B cell (primary cell): ENCODE results near the gene MYO18A. TPM values are rescaled to one million over a fixed set of nuclear protein-coding genes. Genes with fewer than 3 reads are reported as not detected.

Experiments used
- ATAC-seq: fragments of 200-7000 bp; cut with Tn5 transposase; one replicate; pipeline ENCODE4 v1.10.0; 2021; ENCODE audit warnings: low read depth, mild to moderate bottlenecking, moderate number of reproducible peaks, moderate library complexity
- CTCF ChIA-PET: fragments of 350-600 bp; sonication (Branson Sonifier 250); formaldehyde crosslinking; loops from one replicate; lab custom pipeline; 2021; ENCODE audit warnings: antibody characterized with exemption, inconsistent platforms; lab: Charles Lee
- POLR2A ChIA-PET: fragments of 350-600 bp; sonication (Branson Sonifier 250); formaldehyde crosslinking; loops from one replicate; lab custom pipeline; 2021; ENCODE audit warnings: antibody characterized with exemption; lab: Charles Lee
- DNase-seq: peaks from one replicate; pipeline ENCODE4 v3.0.0; 2013
- H2AFZ ChIP-seq: 2 replicates; pipeline ENCODE4 v1.6.1; 2012; ENCODE audit warnings: mild to moderate bottlenecking, low read depth, low read length; ENCODE audit not compliant: insufficient read depth, poor library complexity, severe bottlenecking
- H3K27ac ChIP-seq, 2 donors: 1 replicate in 1 of 2; 2 replicates in 1 of 2; pipeline ENCODE4 v1.5.1; 2012 to 2013; ENCODE audit warnings: low read length in 2 of 2, mild to moderate bottlenecking in 2 of 2, moderate library complexity in 1 of 2
- H3K27me3 ChIP-seq, 4 experiments: fragments of 200-600 bp in 1 of 4; sonication (generic) in 1 of 4; replicated peaks in 1 of 4; 1 replicate in 2 of 4; 2 replicates in 2 of 4; pipeline versions ENCODE4 v1.6.1 to v1.7.0; 2013 to 2016; ENCODE audit warnings: low read length in 3 of 4, mild to moderate bottlenecking in 2 of 4, mixed read lengths in 1 of 4, moderate library complexity in 1 of 4; ENCODE audit not compliant: insufficient read depth in 4 of 4, control insufficient read depth in 3 of 4; ENCODE audit errors: control extremely low read depth in 1 of 4
- H3K36me3 ChIP-seq, 2 experiments: replicated peaks in 1 of 2; 1 replicate in 1 of 2; 2 replicates in 1 of 2; pipeline versions ENCODE4 v1.6.1 to v1.7.1; 2013; ENCODE audit warnings: low read length in 1 of 2; ENCODE audit not compliant: insufficient read depth in 2 of 2, control insufficient read depth in 1 of 2; ENCODE audit errors: control extremely low read depth in 1 of 2, extremely low read depth in 1 of 2
- H3K4me1 ChIP-seq, 2 donors: fragments of 200-600 bp in 1 of 2; sonication (generic) in 1 of 2; 1 replicate in 1 of 2; 2 replicates in 1 of 2; pipeline versions ENCODE4 v1.5.1 to v1.6.1; 2013 to 2017; ENCODE audit warnings: low read length in 2 of 2; ENCODE audit not compliant: control insufficient read depth in 2 of 2, insufficient read depth in 2 of 2
- H3K4me2 ChIP-seq: replicated peaks from 2 replicates; pipeline ENCODE3; 2012; ENCODE audit warnings: mild to moderate bottlenecking, low read depth, low read length; ENCODE audit not compliant: poor library complexity, severe bottlenecking
- H3K4me3 ChIP-seq, 5 experiments: fragments of 200-600 bp in 1 of 5; sonication (generic) in 1 of 5; 1 replicate in 3 of 5; 2 replicates in 2 of 5; pipeline versions ENCODE4 v1.5.1 to v1.7.0; 2011 to 2016; ENCODE audit warnings: low read length in 4 of 5, mild to moderate bottlenecking in 4 of 5, low read depth in 2 of 5, control low read depth in 1 of 5, moderate library complexity in 1 of 5; ENCODE audit not compliant: insufficient read depth in 1 of 5; ENCODE audit errors: control extremely low read depth in 1 of 5, extremely low read depth in 1 of 5
- H3K79me2 ChIP-seq: fragments of 200-600 bp; sonication (generic); one replicate; pipeline ENCODE4 v1.6.0; 2016; ENCODE audit warnings: low read length; ENCODE audit not compliant: control insufficient read depth, insufficient read depth
- H3K9ac ChIP-seq: fragments of 200-600 bp; sonication (generic); 2 replicates; pipeline ENCODE4 v1.6.1; 2017; ENCODE audit warnings: mild to moderate bottlenecking, low read length, moderate library complexity
- H3K9me3 ChIP-seq, 3 donors: one replicate each; pipeline versions ENCODE4 v1.6.1 to v1.7.1; 2013; ENCODE audit warnings: low read length in 2 of 3; ENCODE audit not compliant: control insufficient read depth in 2 of 3, insufficient read depth in 1 of 3; ENCODE audit errors: control extremely low read depth in 1 of 3
- H4K20me1 ChIP-seq: 2 replicates; pipeline ENCODE4 v1.6.0; 2012; ENCODE audit warnings: mild to moderate bottlenecking, low read length; ENCODE audit not compliant: insufficient read depth, control insufficient read depth, poor library complexity, severe bottlenecking
- H3K27ac Mint-ChIP-seq: one replicate; pipeline ENCODE4 v1.8.0; 2021; ENCODE audit warnings: mixed read lengths
- H3K27me3 Mint-ChIP-seq: one replicate; pipeline ENCODE4 v1.8.0; 2021; ENCODE audit warnings: mixed read lengths
- H3K4me1 Mint-ChIP-seq: one replicate; pipeline ENCODE4 v1.8.0; 2021; ENCODE audit warnings: mixed read lengths
- H3K4me3 Mint-ChIP-seq: one replicate; pipeline ENCODE4 v1.8.0; 2021; ENCODE audit warnings: mixed read lengths
- H3K9me3 Mint-ChIP-seq: one replicate; pipeline ENCODE4 v1.8.0; 2022; ENCODE audit warnings: mixed read lengths; ENCODE audit not compliant: insufficient read depth
- EZH2 ChIP-seq: IDR thresholded peaks from 2 replicates; pipeline ENCODE4 v1.6.1; 2012; ENCODE audit warnings: borderline replicate concordance, low read depth, mild to moderate bottlenecking, moderate library complexity, low read length; ENCODE audit not compliant: insufficient read depth, poor library complexity, severe bottlenecking
- WGBS: methylation state at CpG from one replicate; pipeline ENCODE4 v1.1.5; 2013; ENCODE audit warnings: missing lambda C conversion rate; ENCODE audit not compliant: insufficient coverage; 5-methylcytosine and 5-hydroxymethylcytosine counted together
- intact Hi-C: fragments of 100-400 bp; cut with micrococcal nuclease; formaldehyde crosslinking; loops from one replicate; pipeline ENCODE4 v1.10.0; 2022
- polyA plus RNA-seq: library from polyadenylated mRNA; depleted of rRNA; stranded (reverse); fragments of >200 nt; gene quantifications from 2 replicates; pipeline ENCODE4 v1.2.3, GENCODE V29; 2012
- total RNA-seq, 2 donors: library from RNA; stranded (reverse); fragments of 120-200 nt in 1 of 2; gene quantifications; 1 replicate in 1 of 2; 2 replicates in 1 of 2; pipeline versions ENCODE4 v1.2.3 to v1.2.4, GENCODE V29; 2013 to 2022
- TF ChIP-seq, protein P1 (sequence below): fragments of 200-600 bp; IDR thresholded peaks from one replicate; pipeline ENCODE4 v1.8.0; 2022; ENCODE audit warnings: antibody characterized with exemption, mild to moderate bottlenecking

MYO18A gene
- total and polyA plus RNA-seq, 2 donors (not counting 1 experiment from before 2014, with no cell fraction given): 72.2 to 155 TPM

DNA sequence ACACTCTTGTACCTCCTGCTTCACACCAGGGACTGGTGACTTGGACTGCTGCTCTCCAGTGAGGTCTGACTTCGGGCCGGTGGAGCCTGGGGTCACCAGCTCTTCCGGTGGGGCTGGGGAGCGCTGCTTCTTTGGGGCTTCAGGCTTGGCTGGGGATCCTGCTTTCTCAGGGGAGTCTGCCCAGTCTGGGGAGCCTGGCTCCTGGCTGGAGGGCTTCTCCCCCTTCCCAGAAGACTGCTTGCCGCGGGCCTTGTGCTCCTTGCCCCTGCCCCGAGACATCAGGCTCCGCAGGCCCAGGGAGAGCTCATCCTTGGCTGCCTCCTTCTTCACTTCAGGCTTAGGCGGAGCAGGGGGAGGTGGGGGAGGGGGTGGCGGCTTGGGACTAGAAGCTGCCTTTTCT lies 52.4 kb downstream of the MYO18A start:
- H3K27me3 Mint-ChIP-seq: no peaks in the 10 kb centered on the region
- Histone ChIP-seq H3K36me3 (peaks cover 0 to 61% of the 10 kb centered on the region in 2 experiments), H3K4me3 (no peak overlapping the region), H3K9ac (no peak overlapping the region), H3K4me2 (no peak overlapping the region), H3K27ac (no peak overlapping the region), H3K4me1 (peaks cover 0 to 9% of the 10 kb centered on the region in 2 donors), H3K27me3 (no peaks in the 10 kb centered on the region), H3K9me3 (no peaks in the 10 kb centered on the region), H4K20me1 (peaks cover 94% of the 10 kb centered on the region), H3K79me2 (peaks cover 90% of the 10 kb centered on the region), H2AFZ (no peak overlapping the region)
- H3K4me3 Mint-ChIP-seq: no peak overlapping the region
- intact Hi-C loops: no loop called here
- H3K27ac Mint-ChIP-seq: no peak overlapping the region
- TF ChIP-seq, protein P1, sequence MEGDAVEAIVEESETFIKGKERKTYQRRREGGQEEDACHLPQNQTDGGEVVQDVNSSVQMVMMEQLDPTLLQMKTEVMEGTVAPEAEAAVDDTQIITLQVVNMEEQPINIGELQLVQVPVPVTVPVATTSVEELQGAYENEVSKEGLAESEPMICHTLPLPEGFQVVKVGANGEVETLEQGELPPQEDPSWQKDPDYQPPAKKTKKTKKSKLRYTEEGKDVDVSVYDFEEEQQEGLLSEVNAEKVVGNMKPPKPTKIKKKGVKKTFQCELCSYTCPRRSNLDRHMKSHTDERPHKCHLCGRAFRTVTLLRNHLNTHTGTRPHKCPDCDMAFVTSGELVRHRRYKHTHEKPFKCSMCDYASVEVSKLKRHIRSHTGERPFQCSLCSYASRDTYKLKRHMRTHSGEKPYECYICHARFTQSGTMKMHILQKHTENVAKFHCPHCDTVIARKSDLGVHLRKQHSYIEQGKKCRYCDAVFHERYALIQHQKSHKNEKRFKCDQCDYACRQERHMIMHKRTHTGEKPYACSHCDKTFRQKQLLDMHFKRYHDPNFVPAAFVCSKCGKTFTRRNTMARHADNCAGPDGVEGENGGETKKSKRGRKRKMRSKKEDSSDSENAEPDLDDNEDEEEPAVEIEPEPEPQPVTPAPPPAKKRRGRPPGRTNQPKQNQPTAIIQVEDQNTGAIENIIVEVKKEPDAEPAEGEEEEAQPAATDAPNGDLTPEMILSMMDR: no peak
- TF ChIP-seq EZH2: no peak
- H3K4me1 Mint-ChIP-seq: peaks cover 15% of the 10 kb centered on the region
- ATAC-seq (no peak), DNase-seq (no peak)
- H3K9me3 Mint-ChIP-seq: no peaks in the 10 kb centered on the region
- 100% methylated on average over 4 of the region's 10 CpGs for WGBS
- CTCF ChIA-PET: interaction anchor here (0.9 to 7.4 kb wide), 5 partner anchors 12 to 162 kb away, joined by 4 to 62 read pairs (median 5); no protein-coding TSS in a partner anchor
- POLR2A ChIA-PET: no interaction called here

DNA sequence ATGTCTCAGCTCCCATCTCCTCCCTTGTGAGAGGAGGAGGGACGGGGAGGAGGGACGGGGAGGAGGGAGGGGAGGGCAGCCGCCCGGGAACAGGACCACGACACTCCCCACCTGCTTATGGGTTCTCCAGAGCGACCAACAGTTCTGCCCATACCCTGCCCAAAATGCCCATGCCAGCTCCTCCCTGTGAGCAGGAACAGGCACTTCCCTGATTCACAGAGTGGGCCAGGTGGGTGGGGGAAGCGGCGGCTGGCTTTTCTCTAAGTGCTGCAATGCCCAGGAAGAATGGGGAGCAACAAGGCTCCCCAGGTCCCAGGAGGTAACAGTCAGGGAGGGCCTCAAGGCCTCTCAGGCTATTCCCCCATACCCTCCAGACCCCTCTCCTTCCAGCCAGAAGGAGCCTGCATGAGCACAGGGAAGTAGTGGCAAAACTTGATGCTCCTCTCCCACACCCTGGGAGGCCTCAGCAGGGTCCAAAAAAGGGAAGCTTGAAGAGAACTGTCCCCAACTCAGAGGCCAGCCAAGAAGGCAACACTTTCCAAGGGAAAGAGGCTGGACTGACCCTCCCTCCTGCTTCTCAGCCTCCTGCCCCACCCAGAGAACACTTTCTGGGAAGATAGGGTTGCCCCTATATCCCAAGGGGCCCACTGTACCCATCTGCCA lies 53.8 kb downstream of the MYO18A start:
- Mint-ChIP-seq H3K27ac (no peak overlapping the region), H3K4me1 (peaks cover 8% of the 10 kb centered on the region), H3K4me3 (no peak overlapping the region), H3K9me3 (no peaks in the 10 kb centered on the region), H3K27me3 (no peaks in the 10 kb centered on the region)
- no CpG with 5 or more reads among the region's 8 CpGs for WGBS
- POLR2A ChIA-PET: no interaction called here
- no peak for TF ChIP-seq EZH2
- TF ChIP-seq, protein P1: no peak
- Histone ChIP-seq H3K27me3 (no peaks in the 10 kb centered on the region), H3K9ac (no peak overlapping the region), H2AFZ (no peak overlapping the region), H4K20me1 (peaks cover 94% of the 10 kb centered on the region), H3K36me3 (peaks cover 0 to 60% of the 10 kb centered on the region in 2 experiments), H3K27ac (no peak overlapping the region), H3K79me2 (peaks cover 89% of the 10 kb centered on the region), H3K4me3 (no peak overlapping the region), H3K4me2 (no peak overlapping the region), H3K4me1 (peaks cover 0 to 5% of the 10 kb centered on the region in 2 donors), H3K9me3 (no peaks in the 10 kb centered on the region)
- intact Hi-C loops: no loop called here
- no peak for ATAC-seq
- CTCF ChIA-PET: interaction anchor here (0.5 to 4.4 kb wide), 8 partner anchors 9 to 165 kb away, joined by 3 to 120 read pairs (median 18); partner anchors contain the start of gene MYO18A
- no peak for DNase-seq
